ENCODE data around the gene CFAP107. TPM values are rescaled to one million over a fixed set of nuclear protein-coding genes. Genes with fewer than 3 reads are reported as not detected.

The CFAP107 gene
- polyA plus RNA-seq, 1 donor from 2014 or later, result not detected

DNA sequence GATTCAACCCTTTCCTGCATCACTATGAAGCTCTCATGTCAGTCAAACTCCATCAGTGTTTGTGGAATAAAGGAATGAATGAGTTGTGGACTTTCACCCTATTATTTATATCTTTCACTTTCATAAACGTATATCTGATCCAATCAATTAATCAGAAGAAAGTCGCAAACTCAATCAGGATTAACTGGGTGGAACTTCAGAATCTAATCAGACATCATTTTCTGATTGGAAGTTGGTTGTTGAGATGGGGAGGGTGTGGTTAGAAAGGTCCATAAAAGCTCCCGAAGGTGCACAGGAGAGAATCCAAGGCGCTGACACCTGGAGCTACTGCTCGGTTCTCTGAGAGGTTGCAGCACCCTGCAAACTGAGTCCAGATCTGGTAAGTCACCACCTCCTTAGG is 27.4 kb downstream of the CFAP107 start, which contains the start of gene PRAMEF12:
TSS of gene PRAMEF12 (plus strand) at position 301 of the 400 bp plus-strand sequence. CDS start 1,130 bp downstream, outside the sequence.
- no peak for TF ChIP-seq POLR2AphosphoS5 (IDR thresholded peaks at IDR 0.05)
- no peak for TF ChIP-seq SMC3 (conservative IDR thresholded peaks at IDR 0.05; ENCODE audit: poor library complexity)
- TF ChIP-seq MXI1 (conservative IDR thresholded peaks at IDR 0.05; ENCODE audit: poor library complexity, severe bottlenecking), result no peak
- TF ChIP-seq, protein P1, sequence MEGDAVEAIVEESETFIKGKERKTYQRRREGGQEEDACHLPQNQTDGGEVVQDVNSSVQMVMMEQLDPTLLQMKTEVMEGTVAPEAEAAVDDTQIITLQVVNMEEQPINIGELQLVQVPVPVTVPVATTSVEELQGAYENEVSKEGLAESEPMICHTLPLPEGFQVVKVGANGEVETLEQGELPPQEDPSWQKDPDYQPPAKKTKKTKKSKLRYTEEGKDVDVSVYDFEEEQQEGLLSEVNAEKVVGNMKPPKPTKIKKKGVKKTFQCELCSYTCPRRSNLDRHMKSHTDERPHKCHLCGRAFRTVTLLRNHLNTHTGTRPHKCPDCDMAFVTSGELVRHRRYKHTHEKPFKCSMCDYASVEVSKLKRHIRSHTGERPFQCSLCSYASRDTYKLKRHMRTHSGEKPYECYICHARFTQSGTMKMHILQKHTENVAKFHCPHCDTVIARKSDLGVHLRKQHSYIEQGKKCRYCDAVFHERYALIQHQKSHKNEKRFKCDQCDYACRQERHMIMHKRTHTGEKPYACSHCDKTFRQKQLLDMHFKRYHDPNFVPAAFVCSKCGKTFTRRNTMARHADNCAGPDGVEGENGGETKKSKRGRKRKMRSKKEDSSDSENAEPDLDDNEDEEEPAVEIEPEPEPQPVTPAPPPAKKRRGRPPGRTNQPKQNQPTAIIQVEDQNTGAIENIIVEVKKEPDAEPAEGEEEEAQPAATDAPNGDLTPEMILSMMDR (IDR thresholded peaks at IDR 0.05; ENCODE audit: poor library complexity, severe bottlenecking), result no peak
- no peak for TF ChIP-seq EP300 (conservative IDR thresholded peaks at IDR 0.05; ENCODE audit: poor library complexity, severe bottlenecking)
- TF ChIP-seq, protein P2, sequence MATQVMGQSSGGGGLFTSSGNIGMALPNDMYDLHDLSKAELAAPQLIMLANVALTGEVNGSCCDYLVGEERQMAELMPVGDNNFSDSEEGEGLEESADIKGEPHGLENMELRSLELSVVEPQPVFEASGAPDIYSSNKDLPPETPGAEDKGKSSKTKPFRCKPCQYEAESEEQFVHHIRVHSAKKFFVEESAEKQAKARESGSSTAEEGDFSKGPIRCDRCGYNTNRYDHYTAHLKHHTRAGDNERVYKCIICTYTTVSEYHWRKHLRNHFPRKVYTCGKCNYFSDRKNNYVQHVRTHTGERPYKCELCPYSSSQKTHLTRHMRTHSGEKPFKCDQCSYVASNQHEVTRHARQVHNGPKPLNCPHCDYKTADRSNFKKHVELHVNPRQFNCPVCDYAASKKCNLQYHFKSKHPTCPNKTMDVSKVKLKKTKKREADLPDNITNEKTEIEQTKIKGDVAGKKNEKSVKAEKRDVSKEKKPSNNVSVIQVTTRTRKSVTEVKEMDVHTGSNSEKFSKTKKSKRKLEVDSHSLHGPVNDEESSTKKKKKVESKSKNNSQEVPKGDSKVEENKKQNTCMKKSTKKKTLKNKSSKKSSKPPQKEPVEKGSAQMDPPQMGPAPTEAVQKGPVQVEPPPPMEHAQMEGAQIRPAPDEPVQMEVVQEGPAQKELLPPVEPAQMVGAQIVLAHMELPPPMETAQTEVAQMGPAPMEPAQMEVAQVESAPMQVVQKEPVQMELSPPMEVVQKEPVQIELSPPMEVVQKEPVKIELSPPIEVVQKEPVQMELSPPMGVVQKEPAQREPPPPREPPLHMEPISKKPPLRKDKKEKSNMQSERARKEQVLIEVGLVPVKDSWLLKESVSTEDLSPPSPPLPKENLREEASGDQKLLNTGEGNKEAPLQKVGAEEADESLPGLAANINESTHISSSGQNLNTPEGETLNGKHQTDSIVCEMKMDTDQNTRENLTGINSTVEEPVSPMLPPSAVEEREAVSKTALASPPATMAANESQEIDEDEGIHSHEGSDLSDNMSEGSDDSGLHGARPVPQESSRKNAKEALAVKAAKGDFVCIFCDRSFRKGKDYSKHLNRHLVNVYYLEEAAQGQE (IDR thresholded peaks at IDR 0.05; ENCODE audit: borderline replicate concordance), result no peak
- no peak for TF ChIP-seq TAF1 (IDR thresholded peaks at IDR 0.05; ENCODE audit: low read depth)
- no peak for TF ChIP-seq RAD21 (conservative IDR thresholded peaks at IDR 0.05)
- no peak for TF ChIP-seq EZH2 (IDR thresholded peaks at IDR 0.05; ENCODE audit: borderline replicate concordance, insufficient read depth, low read length, poor library complexity, severe bottlenecking)
- Histone ChIP-seq H3K36me3 (ENCODE audit: insufficient read depth, low read length) (no peaks in the 10 kb centered on the region), H3K4me3 (ENCODE audit: low read length) (no peak within 1 kb of the TSS), H4K20me1 (ENCODE audit: insufficient read depth) (no peaks in the 10 kb centered on the region), H3K27ac (ENCODE audit: low read length) (no peak within 1 kb of the TSS), H3K27me3 (ENCODE audit: insufficient read depth, low read depth, low read length) (no peaks in the 10 kb centered on the region), H3K9ac (ENCODE audit: low read length) (no peak within 1 kb of the TSS), H3K4me2 (ENCODE audit: low read length) (no peak within 1 kb of the TSS), H3K9me2 (ENCODE audit: insufficient read depth, low read length) (no peaks in the 10 kb centered on the region), H3F3A (ENCODE audit: insufficient read depth, low read length, poor library complexity, severe bottlenecking) (no peaks in the 10 kb centered on the region), H2AFZ (ENCODE audit: low read depth, low read length) (no peak within 1 kb of the TSS), H3K79me2 (replicated peaks; ENCODE audit: insufficient read depth, low read length) (no peaks in the 10 kb centered on the region), H3K9me3 (ENCODE audit: low read length) (no peaks in the 10 kb centered on the region)

DNA sequence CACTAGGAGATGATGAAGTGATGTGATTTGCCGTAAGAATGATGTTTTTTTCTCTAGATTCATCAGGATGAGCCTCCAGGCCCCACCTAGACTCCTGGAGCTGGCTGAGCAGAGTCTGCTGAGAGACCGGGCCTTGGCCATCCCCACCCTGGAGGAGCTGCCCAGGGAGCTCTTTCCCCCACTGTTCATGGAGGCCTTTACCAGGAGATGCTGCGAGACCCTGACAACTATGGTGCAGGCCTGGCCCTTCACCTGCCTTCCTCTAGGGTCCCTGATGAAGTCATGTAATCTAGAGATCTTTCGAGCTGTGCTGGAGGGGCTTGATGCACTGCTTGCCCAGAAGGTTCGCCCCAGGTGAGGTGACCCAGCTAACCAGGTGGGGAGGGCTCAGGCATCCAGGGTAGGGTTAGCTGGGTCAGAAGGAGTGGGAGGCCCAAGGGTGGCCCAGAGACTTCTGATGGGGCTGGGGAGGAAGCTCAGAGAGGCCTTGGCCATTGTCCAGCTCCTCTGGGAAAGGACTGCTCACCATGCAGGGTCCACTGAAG is 28.9 kb downstream of the CFAP107 start:
- Histone ChIP-seq H3K27ac (ENCODE audit: low read length) (no peak overlapping the region), H3K79me2 (replicated peaks; ENCODE audit: insufficient read depth, low read length) (no peaks in the 10 kb centered on the region), H3K4me2 (ENCODE audit: low read length) (no peak overlapping the region), H2AFZ (ENCODE audit: low read depth, low read length) (no peak overlapping the region), H4K20me1 (ENCODE audit: insufficient read depth) (no peaks in the 10 kb centered on the region), H3F3A (ENCODE audit: insufficient read depth, low read length, poor library complexity, severe bottlenecking) (no peaks in the 10 kb centered on the region), H3K9ac (ENCODE audit: low read length) (no peak overlapping the region), H3K9me3 (ENCODE audit: low read length) (no peaks in the 10 kb centered on the region), H3K4me3 (ENCODE audit: low read length) (no peak overlapping the region), H3K36me3 (ENCODE audit: insufficient read depth, low read length) (no peaks in the 10 kb centered on the region), H3K9me2 (ENCODE audit: insufficient read depth, low read length) (no peaks in the 10 kb centered on the region), H3K27me3 (ENCODE audit: insufficient read depth, low read depth, low read length) (no peaks in the 10 kb centered on the region)
- TF ChIP-seq, protein P1 (IDR thresholded peaks at IDR 0.05; ENCODE audit: poor library complexity, severe bottlenecking), result no peak
- TF ChIP-seq EZH2 (IDR thresholded peaks at IDR 0.05; ENCODE audit: borderline replicate concordance, insufficient read depth, low read length, poor library complexity, severe bottlenecking) (no peak), SMC3 (conservative IDR thresholded peaks at IDR 0.05; ENCODE audit: poor library complexity) (no peak), RAD21 (conservative IDR thresholded peaks at IDR 0.05) (no peak), MXI1 (conservative IDR thresholded peaks at IDR 0.05; ENCODE audit: poor library complexity, severe bottlenecking) (no peak), TAF1 (IDR thresholded peaks at IDR 0.05; ENCODE audit: low read depth) (no peak), POLR2AphosphoS5 (IDR thresholded peaks at IDR 0.05) (no peak), EP300 (conservative IDR thresholded peaks at IDR 0.05; ENCODE audit: poor library complexity, severe bottlenecking) (no peak)
- TF ChIP-seq, protein P2 (IDR thresholded peaks at IDR 0.05; ENCODE audit: borderline replicate concordance), result no peak

Measured in neural cell (in vitro differentiated cells).